Vagina (tissue), 2 donors: ENCODE measurements around the gene ERO1A. TPM values are rescaled to one million over a fixed set of nuclear protein-coding genes. Genes with fewer than 3 reads are reported as not detected.

Source experiments
- DNase-seq, 2 donors: peaks; one replicate each; pipeline ENCODE4 v3.0.0-alpha.2; 2017; ENCODE audit errors: extremely low spot score in 2 of 2
- H3K27ac ChIP-seq: fragments of 200-600 bp; sonication (generic); one replicate; pipeline ENCODE4 v1.5.1; 2019
- H3K27me3 ChIP-seq: fragments of 200-600 bp; sonication (generic); one replicate; pipeline ENCODE4 v1.5.1; 2019
- H3K36me3 ChIP-seq, 2 donors: fragments of 200-600 bp; sonication (generic); one replicate each; pipeline ENCODE4 v1.5.1; 2017 to 2019
- H3K4me1 ChIP-seq: fragments of 200-600 bp; sonication (generic); one replicate; pipeline ENCODE4 v1.5.1; 2019
- H3K4me3 ChIP-seq, 2 donors: fragments of 200-600 bp; sonication (generic); 1 replicate in 1 of 2; 2 replicates in 1 of 2; pipeline ENCODE4 v1.5.1; 2016 to 2019
- H3K9me3 ChIP-seq: fragments of 200-600 bp; sonication (generic); one replicate; pipeline ENCODE4 v1.5.1; 2019
- CTCF ChIP-seq, 3 experiments: fragments of 450-650 bp in 2 of 3; fragments of 200-600 bp in 1 of 3; sonication (generic) in 1 of 3; IDR thresholded peaks; one replicate each; pipeline ENCODE4 v1.5.1; 2017 to 2019; ENCODE audit warnings: antibody characterized with exemption in 3 of 3, mild to moderate bottlenecking in 2 of 3, moderate library complexity in 2 of 3
- POLR2A ChIP-seq, 2 donors: fragments of 450-650 bp; IDR thresholded peaks; one replicate each; pipeline ENCODE4 v1.6.1; 2017; ENCODE audit warnings: antibody characterized with exemption in 2 of 2, mild to moderate bottlenecking in 2 of 2, moderate library complexity in 2 of 2
- POLR2AphosphoS5 ChIP-seq, 2 donors: sonication (generic); formaldehyde crosslinking; IDR thresholded peaks; one replicate each; pipeline ENCODE4 v1.9.0; 2017; ENCODE audit warnings: antibody characterized with exemption in 2 of 2, mild to moderate bottlenecking in 2 of 2, low read depth in 1 of 2; ENCODE audit not compliant: insufficient read depth in 1 of 2
- intact Hi-C: fragments of 100-400 bp; cut with DNase I; formaldehyde crosslinking; loops from one replicate; pipeline ENCODE4 v1.15.1; 2023
- total RNA-seq: library from RNA; depleted of rRNA; stranded (reverse); fragments of >200 nt; gene quantifications from one replicate; pipeline ENCODE4 v1.2.3, GENCODE V29; 2016

Gene ERO1A
- total RNA-seq, 1 donor from 2014 or later, result 50.6 TPM

DNA sequence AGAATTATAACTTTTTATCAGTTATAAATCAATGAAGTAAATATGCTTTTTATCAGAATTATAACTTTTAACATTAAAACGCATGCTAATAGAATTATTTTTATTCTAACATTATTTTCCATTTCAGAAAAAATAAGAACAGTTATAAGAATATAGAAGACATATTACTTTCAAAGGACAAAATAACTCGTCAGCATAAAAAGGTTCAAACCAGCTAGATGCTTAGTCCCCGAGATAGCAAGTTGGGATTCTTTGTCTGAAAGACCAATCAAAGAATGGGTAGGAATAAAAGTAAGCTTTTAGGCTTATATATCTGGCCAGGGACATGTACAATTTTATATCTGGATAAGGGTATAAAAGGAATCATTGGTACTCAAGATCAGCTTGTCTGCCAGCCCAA is 76.8 kb downstream of the ERO1A start:
- no peak overlapping the region for H3K4me3 ChIP-seq
- H3K9me3 ChIP-seq, result no peaks in the 10 kb centered on the region
- TF ChIP-seq POLR2AphosphoS5 (IDR thresholded peaks at IDR 0.05; ENCODE audit: insufficient read depth in 1 of 2, low read depth in 1 of 2) (no peak), CTCF (IDR thresholded peaks at IDR 0.05) (no peak), POLR2A (IDR thresholded peaks at IDR 0.05) (no peak)
- intact Hi-C loops, result loop anchor here (5.0 kb wide), 1 partner anchor 639 kb away; no protein-coding TSS in a partner anchor
- H3K4me1 ChIP-seq, result no peaks in the 10 kb centered on the region
- no peak for DNase-seq
- no peak overlapping the region for H3K27ac ChIP-seq
- H3K27me3 ChIP-seq, result no peaks in the 10 kb centered on the region
- no peaks in the 10 kb centered on the region for H3K36me3 ChIP-seq

DNA sequence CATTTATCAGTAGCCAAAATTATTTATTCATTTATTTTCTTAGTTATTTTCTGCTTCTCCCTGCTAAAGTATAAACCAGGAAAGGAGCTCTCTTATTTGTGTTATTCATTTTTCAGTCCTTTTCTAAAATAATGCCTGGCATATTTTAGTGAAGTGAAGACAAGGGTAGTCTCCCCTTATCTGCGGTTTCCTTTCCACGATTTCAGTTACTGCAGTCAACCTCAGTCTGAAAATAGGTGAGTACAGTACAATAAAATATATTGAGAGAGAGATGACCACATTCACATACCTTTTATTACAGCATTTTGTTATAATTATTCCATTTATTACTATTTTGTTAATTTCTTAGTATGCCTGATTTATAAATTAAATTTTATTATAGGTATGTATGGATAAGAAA is 85.2 kb downstream of the ERO1A start:
- H3K9me3 ChIP-seq, result no peaks in the 10 kb centered on the region
- H3K27ac ChIP-seq, result no peak overlapping the region
- H3K27me3 ChIP-seq, result no peaks in the 10 kb centered on the region
- H3K4me3 ChIP-seq, result no peak overlapping the region
- TF ChIP-seq CTCF (IDR thresholded peaks at IDR 0.05) (no peak), POLR2AphosphoS5 (IDR thresholded peaks at IDR 0.05; ENCODE audit: insufficient read depth in 1 of 2, low read depth in 1 of 2) (no peak), POLR2A (IDR thresholded peaks at IDR 0.05) (no peak)
- H3K36me3 ChIP-seq, result no peaks in the 10 kb centered on the region
- H3K4me1 ChIP-seq, result no peaks in the 10 kb centered on the region
- DNase-seq, result no peak
- intact Hi-C loops, result no loop called here

- Histone ChIP-seq H3K4me1 (no peaks in the 10 kb centered on the region), H3K36me3 (no peaks in the 10 kb centered on the region), H3K4me3 (no peak overlapping the region), H3K27me3 (no peaks in the 10 kb centered on the region), H3K27ac (no peak overlapping the region), H3K9me3 (no peaks in the 10 kb centered on the region)
- intact Hi-C loops, result no loop called here
- no peak for DNase-seq
- TF ChIP-seq POLR2A (IDR thresholded peaks at IDR 0.05), result no peak
- TF ChIP-seq POLR2AphosphoS5 (IDR thresholded peaks at IDR 0.05; ENCODE audit: insufficient read depth in 1 of 2, low read depth in 1 of 2), result no peak
- TF ChIP-seq CTCF (IDR thresholded peaks at IDR 0.05), result no peak
Measured at GRCh38 chr14:52609445-52610044, 85.8 kb downstream of the ERO1A start.

DNA sequence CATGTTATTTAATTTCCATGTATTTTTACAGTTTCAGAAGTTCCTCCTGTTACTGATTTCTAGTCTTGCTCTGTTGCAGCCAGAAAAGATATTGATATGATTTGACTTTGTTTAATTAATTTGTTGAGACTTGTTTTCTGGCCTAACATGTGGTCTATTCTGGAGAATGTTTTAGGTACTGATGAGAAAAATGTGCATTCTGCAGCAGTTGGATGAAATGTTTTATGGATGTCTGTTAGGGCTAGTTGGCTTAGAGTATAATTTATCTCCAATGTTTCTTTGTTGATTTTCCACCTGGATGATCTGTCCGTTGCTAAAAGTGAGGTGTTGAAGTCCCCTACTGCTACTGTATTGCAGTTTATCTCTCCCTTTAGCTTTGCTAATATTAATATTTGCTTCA is 88.3 kb downstream of the ERO1A start:
- TF ChIP-seq POLR2A (IDR thresholded peaks at IDR 0.05) (no peak), CTCF (IDR thresholded peaks at IDR 0.05) (no peak), POLR2AphosphoS5 (IDR thresholded peaks at IDR 0.05; ENCODE audit: insufficient read depth in 1 of 2, low read depth in 1 of 2) (no peak)
- no peaks in the 10 kb centered on the region for H3K27me3 ChIP-seq
- H3K36me3 ChIP-seq, result no peaks in the 10 kb centered on the region
- H3K27ac ChIP-seq, result no peak overlapping the region
- no peaks in the 10 kb centered on the region for H3K4me1 ChIP-seq
- DNase-seq, result no peak
- H3K4me3 ChIP-seq, result no peak overlapping the region
- H3K9me3 ChIP-seq, result no peaks in the 10 kb centered on the region
- intact Hi-C loops, result no loop called here

- DNase-seq, result no peak
- Histone ChIP-seq H3K4me3 (no peak overlapping the region), H3K9me3 (no peaks in the 10 kb centered on the region), H3K27ac (no peak overlapping the region), H3K4me1 (no peaks in the 10 kb centered on the region), H3K27me3 (no peaks in the 10 kb centered on the region), H3K36me3 (no peaks in the 10 kb centered on the region)
- no peak for TF ChIP-seq POLR2A (IDR thresholded peaks at IDR 0.05)
- TF ChIP-seq POLR2AphosphoS5 (IDR thresholded peaks at IDR 0.05; ENCODE audit: insufficient read depth in 1 of 2, low read depth in 1 of 2), result no peak
- no peak for TF ChIP-seq CTCF (IDR thresholded peaks at IDR 0.05)
- intact Hi-C loops, result no loop called here
Measured at GRCh38 chr14:52602131-52602530, 93.2 kb downstream of the ERO1A start.
